COLO668 (cell line): ENCODE results near the gene CCR6.

ENCODE experiments used
- DNase-seq: peaks from one replicate; lab custom pipeline; 2025; ENCODE audit not compliant: unreplicated experiment; lab: John Stamatoyannopoulos, UW

CCR6 gene

DNA sequence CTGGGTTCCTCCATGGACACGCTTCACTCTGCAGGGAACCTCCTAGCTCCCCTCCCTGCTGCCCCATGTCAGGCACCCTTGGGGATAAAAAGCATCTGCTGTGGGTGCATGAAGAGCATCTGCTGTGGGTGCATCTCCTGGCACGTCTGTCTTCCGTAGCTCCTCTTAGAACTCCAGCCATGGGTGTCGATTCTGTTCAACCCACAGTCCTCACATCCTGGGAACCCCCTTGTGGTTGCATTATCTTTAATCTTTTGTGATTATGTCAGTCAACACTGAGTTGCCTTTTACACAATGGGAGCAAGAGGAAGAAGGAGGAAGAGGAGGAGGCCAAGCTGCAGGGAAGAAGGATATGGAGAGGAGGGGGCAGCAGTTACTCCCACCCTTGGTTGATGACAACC is 24.1 kb upstream of the CCR6 start:
- no peak for DNase-seq

GRCh38 chr6:167099707-167100106 is 23.2 kb upstream of the CCR6 start:
- no peak for DNase-seq

DNA sequence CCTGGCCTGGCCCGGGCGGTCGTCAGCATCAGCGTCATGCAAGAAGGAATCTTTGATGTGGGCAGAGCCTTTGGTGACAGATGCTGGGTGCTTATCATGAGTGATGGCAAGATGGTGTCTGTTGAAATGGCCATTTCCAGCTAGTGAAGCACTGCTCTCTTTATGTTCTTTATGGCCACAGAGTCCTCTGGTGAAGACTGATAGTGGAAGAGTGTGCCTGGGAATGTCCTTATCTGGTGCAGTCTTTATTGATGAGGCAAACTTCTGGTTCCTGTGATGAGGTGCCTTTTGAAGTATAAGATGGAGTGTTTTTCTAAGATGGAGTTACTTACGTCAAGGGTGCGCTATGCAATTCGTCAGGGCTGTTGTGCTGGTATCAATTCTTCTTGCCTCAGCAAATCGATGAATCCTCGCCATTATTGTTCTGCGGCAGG is 22.6 kb upstream of the CCR6 start:
- DNase-seq: no peak

GRCh38 chr6:167102318-167102717 is 20.6 kb upstream of the CCR6 start:
- no peak for DNase-seq

DNA sequence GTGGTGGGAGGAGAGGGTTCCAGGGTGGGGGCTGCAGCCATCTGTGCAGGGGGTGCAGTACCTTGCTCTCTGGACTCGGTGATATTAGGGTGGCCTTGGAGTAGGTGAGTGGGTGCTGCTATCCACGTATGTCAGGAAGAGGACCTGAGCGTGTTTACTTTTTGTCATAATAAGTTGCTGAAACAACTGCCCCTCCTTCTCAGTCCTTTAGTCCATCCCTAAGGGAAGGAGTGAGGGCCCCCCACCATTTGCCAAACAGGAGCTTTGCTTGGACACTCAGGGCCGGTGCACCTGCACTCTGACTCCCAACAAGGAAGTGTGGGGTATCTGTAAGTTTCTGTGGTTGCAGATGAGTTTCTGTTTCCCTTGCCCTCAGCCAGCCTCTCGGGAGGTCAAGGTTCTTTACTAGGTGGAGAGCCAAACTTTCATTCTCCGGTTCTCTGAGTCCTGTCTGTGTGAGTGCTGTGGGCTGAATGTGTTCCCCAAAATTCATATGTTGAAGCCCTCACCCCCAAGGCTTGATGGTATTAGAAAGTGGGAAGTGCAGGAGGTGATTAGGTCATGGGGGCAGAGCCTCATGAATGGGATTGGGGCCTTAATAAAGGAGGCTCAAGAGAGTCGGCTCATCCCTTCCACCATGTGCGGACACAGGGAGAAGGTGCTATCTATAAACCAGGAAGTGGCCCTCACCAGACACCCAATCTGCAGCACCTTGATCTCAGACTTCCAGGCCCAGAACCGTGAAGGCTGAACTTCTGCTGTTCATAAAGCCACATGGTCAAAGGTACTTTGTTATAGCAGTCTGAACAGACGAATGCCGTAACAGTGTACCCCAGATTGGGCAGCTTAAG is 19.6 kb upstream of the CCR6 start:
- DNase-seq: no peak

DNA sequence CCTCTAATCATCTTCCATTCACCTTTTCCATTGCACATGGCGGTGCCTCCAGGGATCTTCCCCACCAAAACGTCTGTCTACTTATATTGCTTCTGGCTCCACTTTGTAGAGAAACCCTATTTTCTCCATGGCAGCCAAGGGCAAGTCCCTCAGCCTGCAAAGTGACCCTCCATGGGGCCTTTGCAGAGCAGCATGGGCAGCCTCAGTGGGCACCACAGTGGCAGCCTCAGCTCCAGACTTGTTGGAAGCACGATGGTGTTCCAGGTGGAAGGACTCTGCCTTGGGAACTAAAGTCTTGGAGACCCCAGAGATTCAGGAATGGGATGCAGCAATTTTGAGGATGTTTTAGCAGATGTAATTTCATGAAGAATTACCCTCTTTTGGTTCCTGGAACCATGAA is 18.5 kb upstream of the CCR6 start:
- DNase-seq: no peak

DNA sequence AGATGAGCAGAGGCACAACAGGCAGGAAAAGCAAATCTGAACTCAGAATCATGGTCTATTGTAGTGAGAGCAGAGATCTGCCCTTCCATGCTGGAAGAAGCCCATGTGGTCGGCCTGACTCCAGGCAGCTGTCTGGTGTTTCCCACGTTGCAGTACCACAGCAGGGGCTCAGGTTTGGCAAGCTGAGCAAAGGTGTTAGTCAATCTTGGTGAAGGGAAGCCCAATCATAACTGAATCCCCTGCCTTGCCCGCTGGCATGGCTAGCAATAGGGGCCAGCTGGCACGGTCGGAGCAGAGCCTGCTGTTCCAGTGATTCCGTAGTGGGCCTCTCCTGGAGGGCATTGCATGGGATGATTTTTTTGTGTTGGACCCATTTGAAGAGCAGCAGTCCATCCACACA is 17.8 kb upstream of the CCR6 start:
- DNase-seq: no peak

DNA sequence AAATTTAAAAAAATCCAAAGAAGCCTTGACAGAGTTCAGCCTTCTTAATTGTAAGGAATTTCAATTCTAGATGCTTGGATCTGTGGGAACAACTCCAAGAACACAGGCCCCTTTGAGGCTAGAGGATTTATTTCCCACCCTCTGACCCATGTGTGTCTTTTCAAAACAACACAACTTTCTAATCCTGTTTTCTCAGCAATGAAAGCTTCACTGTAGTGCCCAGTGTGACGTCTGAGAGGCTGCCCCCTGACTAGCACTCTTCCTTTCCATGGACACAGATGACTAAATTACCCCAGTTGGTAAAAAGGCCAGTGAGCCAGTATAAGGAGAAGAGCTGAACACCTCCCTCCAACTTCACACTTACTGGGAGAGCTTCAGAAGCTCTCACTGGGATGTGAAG is 16.5 kb upstream of the CCR6 start:
- no peak for DNase-seq

DNA sequence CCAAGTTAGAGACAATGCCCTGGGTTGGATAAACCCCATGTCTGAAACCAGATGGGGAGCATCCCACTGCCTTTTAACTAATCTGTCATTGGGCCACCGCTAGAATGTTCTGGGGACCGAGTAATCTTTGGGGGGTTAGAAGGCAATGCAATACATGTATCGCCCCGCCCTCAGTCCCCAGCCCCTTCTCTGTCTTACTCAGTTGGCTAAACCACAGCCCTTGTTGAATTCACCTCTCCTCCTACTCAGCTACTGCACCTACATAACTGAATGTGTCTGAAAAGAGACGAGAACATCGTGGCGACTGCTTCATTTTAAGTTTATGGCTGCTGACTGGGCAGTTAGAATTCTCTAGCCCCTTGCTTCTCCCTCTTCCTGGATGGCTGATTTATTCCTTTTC is 15.1 kb upstream of the CCR6 start:
- DNase-seq: no peak

DNA sequence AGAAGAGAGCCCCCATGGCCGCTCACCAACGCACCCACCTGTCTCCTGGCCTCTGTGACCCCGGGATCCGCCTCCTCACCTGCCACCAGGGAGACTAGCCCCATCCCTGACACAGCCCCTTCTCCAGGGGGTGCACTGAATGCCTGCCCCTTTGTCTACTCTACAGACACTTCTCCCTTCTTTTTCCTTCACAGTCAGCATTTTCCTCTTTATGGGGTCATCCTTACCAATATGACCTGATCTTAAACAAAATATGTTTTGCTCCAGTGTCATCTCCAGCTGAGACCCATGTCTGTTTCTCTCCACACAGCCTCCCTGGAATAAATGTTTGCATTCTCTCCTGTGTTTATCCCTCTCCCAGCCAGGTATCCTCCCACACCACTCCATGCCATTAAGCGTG is 14.6 kb upstream of the CCR6 start:
- no peak for DNase-seq

GRCh38 chr6:167109651-167110050 is 13.2 kb upstream of the CCR6 start:
- DNase-seq: no peak

GRCh38 chr6:167111597-167111996 is 11.3 kb upstream of the CCR6 start:
- no peak for DNase-seq

DNA sequence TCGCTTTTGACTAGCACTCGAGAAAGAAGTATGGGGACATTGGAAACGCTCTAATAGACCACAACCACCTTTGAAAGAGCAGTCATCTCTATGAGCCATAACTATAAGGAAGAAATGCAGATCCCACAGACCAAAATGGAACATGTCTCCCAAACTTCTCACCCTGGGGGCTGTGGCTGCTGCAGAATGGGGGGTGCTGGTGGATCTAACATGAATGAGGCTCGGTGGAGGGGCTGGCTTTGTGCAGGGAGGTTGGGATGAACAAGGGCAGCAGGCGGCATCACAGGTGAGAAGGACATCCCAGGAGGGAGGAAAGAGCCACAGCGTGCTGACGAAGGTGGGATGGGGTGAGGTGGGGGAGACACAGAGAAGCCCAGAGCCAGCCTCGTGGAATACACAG is 10.5 kb upstream of the CCR6 start:
- no peak for DNase-seq

- no peak for DNase-seq
Measured at GRCh38 chr6:167113047-167113754, 9.7 kb upstream of the CCR6 start.

- DNase-seq: no peak
Measured at GRCh38 chr6:167113935-167114910, 8.7 kb upstream of the CCR6 start.

GRCh38 chr6:167115054-167115453 is 7.8 kb upstream of the CCR6 start:
- DNase-seq: no peak

DNA sequence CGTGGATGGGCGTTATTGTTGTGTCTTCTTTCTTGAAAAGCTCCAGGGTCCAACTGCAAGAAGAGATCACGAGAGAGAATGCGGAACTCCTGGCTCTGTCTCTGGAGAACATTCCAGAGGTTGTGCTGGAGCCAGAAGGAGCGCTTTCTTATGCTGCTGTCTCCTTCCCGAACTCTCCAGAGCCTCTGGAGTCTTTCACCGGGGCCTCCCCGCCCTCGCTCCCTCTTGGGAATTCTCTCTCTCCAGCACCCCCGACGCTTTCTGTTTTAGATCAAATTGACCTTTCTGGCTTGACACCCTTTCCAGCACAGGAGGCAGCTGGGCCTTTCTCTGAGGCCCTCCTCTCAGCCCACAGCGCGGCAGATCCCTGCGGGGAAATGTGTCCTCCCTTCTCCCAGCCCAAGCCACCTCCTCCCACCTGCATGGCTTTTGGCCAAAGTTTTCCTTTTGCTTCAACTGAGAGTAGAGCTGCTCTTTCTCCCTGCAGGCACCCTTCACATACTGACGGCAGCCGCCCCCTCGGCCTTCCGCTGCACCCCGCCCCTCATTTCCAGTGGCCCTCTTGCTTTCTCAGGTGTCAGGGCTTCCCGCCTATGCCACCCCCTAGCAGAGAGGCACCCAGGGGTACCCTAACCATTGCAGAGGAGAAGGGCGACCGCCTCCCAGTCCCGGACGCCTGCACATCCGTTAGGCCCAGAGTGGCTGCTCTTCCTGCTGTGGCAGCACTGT is 6.6 kb upstream of the CCR6 start:
- DNase-seq: no peak

DNA sequence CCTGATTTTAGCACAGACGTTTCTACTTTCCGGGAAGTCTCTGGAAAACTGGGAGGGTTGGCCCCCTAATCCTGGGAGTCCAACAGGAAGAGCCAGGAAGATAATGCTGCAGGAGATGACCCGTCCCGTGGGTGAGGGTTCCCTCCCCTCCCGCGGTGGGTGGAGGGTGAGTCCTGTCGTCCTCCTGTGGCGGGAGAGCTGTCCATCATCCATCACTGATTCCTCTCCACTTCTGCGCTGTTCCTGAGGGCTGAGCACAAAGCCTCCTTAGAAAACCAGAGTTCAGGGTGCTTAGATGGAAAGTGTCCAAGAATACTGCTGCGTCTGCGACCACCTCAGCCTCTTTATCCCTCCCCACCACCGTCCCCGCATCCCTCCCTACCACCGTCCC is 6.1 kb upstream of the CCR6 start:
- DNase-seq: no peak

DNA sequence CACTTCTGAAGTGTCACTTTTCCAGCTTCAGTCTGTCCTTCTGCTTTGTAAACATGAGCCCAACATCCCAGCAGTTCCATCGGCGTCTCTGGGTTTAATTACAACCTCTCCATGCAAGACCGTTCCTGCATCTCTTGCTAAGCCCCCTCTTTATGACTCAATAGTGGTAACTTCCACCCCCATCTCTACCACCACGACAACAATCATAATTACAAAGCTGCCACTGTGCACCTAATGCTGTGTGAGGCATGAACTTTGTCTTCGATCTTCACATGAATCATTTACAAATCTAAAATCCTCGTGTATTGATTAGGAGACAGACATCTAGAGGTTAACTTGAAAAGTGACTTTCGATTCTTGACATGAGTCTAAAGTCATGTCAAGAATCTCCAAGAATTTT is 4.9 kb upstream of the CCR6 start:
- DNase-seq: no peak

DNA sequence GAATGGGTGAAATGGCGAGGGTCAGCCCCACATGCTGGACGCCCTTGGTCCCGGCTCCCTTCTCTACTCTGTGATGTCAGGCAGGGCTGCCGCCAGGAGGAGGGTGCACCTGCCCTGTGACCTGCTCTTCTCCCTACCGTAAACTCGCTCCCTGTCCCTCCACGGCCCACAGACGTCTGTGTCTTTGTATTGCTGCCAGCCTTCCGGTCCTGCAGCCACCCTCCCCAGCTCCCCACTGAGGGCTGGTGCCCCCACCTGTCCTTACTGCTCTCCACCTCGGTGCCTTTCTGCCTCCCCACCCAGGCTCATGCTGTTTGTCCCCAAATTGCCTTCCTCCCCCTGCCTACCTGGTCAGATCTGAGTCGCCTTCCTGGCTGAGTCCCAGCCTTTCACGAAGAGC is 4.1 kb upstream of the CCR6 start:
- no peak for DNase-seq
